Stomach (tissue), 4 donors: Measurements from ENCODE around the gene ADGB.

Experiments used
- CTCF ChIP-seq, 7 experiments: fragments of 450-650 bp in 4 of 7; fragments of 200-600 bp in 3 of 7; sonication (generic) in 3 of 7; IDR thresholded peaks; one replicate each; pipeline ENCODE4 v1.5.1; 2016 to 2019; ENCODE audit warnings: antibody characterized with exemption in 7 of 7, control low read depth in 2 of 7, mild to moderate bottlenecking in 1 of 7
- POLR2A ChIP-seq, 4 donors: fragments of 450-650 bp; IDR thresholded peaks; one replicate each; pipeline ENCODE4 v1.6.1; 2016; ENCODE audit warnings: antibody characterized with exemption in 4 of 4, control low read depth in 2 of 4, mild to moderate bottlenecking in 1 of 4, moderate library complexity in 1 of 4
- POLR2AphosphoS5 ChIP-seq, 3 donors: sonication (generic); formaldehyde crosslinking; IDR thresholded peaks; one replicate each; pipeline ENCODE4 v1.6.1; 2016; ENCODE audit warnings: antibody characterized with exemption in 3 of 3

DNA sequence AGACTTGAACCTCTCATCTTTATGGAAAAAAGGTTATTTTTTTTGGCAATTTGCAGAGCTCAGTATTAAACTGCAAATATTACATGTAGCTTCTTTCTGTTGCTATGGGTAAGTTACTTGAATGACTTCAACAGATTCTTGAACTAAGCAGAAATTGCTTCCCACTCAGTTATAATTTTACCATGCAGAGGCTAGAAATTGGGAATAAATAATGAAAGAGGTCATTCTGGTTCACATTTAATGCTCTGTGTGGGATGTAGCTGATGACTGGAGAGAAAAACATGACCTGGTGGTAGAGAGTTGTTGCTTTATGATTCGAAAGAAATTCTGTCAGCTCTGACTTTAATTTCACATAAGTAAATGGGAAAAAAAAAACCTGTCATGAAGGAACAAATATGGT, 16.8 kb upstream of the ADGB start:
- TF ChIP-seq POLR2AphosphoS5 (IDR thresholded peaks at IDR 0.05) = no peak
- TF ChIP-seq CTCF (IDR thresholded peaks at IDR 0.05) = no peak
- TF ChIP-seq POLR2A (IDR thresholded peaks at IDR 0.05) = no peak
